Measurements from ENCODE around the gene AP3D1. TPM values are rescaled to one million over a fixed set of nuclear protein-coding genes. Genes with fewer than 3 reads are reported as not detected.

AP3D1 gene
- total RNA-seq, 1 donor from 2014 or later, result 63.4 TPM

DNA sequence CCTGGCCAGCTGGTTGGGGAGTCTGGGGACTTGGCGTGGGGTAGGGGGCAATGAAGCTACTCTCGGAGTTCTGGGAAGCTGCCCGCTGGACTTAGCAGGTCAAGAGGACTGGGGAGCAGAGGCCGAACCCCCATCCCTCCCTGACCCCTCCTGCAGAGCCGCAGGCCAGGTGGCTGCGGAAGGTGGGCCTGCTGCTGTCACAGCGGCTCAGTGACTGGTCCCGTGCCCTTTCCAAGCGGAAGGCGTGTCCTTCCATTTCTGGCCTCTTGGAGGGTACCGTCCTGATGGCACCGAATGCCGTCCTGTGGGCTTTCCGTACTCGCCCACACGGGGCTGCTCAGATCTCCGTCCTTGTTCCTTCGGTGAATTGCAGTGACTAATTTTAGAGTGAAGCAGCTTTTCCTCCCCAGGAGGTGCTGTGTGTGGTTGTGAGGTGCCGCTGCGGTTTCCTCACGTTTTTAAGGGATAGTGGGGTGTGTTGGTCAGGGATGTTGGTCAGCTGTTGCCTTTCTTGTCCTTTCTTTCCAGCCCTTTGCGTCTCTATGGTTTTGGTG lies 33.1 kb upstream of the AP3D1 start:
- no peak for DNase-seq (ENCODE audit: low spot score)
- ATAC-seq, result no peak

DNA sequence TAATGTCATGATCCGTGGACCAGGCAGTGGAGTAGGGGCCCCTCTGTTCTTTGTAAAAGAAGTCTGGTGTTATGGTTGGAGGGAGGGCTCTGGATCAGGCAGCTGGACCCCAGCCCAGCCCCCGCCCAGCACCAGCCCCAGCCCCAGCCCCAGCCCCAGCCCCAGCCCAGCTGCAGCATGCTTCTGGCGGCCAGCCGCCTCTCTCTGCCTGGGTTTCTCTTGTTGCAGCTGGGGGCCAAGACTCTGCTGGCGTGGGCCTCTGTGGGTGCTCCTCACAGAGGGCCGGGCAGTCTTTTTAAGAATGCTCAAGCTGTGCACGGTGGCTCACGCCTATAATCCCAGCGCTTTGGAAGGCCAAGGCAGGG lies 30.2 kb upstream of the AP3D1 start:
- no peak for ATAC-seq
- DNase-seq (ENCODE audit: low spot score), result no peak

DNA sequence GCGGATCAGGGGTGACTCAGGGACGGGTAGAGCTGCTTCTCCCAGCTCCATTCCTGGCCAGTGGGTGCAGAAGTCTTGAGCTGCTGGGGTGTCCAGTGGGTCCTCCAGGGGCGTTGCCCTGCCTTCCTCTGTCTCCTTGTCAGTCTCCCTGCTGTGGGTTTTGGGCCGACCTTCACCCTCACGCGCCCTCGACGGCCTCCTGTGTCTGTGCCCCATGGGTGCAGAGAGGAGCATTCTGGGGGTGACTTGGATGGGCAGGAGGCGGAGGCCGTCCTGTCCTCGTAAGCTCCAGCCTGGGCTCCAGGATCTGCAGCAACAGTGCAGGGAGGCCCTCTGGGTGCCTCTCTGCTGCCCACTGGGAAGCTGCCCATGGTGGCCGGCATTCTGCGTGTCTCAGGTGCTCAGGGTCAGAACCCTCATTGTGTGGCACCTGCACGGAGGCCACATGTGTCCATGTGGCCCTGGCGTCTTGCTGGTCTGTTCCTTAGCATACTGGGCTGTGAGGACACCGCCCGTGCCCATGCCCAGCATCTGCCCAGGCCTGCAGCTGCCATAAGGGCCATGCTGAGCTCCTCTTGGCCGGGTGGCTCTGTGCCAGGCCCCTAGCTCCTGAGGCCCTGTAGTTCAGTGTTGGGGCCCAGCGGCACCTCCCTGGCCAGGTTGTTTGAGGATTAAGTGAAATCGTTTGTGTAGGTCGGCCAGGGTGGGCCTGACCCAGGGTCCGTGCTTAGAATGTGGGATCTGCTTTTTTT lies 29.7 kb upstream of the AP3D1 start:
- ATAC-seq, result no peak
- DNase-seq (ENCODE audit: low spot score), result no peak

DNA sequence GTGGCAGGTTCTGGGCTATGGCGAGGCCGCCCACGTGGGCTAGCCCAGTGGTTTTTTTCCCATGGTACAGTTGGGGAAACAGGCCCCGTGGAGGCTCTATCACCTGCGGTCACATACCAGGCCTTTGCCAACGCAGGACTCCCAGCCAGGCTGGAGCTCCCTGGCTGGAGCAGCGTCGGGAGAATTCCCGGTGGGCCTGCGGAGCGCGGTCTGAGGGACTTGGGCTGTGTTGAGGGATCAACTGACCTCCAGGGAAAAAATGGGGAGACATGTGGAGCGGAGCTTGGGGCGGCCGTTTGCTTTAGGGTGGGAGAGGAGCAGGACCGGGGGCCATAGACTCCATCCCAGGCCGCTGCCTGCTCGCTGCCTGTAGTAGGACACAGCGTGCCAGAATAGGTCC lies 28.7 kb upstream of the AP3D1 start:
- no peak for DNase-seq (ENCODE audit: low spot score)
- no peak for ATAC-seq

DNA sequence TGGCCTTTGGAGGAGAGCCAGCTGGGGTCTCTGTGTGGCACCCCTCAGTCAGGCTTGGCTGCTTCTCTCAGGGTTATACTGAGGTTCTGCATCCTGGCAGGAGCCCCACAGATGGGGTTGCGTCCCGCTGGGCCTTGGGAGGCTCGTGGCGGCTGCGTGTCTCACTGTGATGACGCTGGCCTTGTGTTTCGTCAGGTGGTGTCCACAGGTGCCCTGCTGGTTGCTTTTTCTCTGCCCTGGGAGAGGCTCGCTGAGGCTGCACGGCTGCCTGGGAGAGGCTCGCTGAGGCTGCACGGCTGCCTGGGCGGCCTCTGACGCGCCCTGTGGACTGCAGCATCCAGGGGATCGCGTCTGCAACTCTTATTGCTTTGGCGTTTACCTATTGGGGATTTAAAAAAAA lies 27.7 kb upstream of the AP3D1 start:
- ATAC-seq, result no peak
- DNase-seq (ENCODE audit: low spot score), result no peak

DNA sequence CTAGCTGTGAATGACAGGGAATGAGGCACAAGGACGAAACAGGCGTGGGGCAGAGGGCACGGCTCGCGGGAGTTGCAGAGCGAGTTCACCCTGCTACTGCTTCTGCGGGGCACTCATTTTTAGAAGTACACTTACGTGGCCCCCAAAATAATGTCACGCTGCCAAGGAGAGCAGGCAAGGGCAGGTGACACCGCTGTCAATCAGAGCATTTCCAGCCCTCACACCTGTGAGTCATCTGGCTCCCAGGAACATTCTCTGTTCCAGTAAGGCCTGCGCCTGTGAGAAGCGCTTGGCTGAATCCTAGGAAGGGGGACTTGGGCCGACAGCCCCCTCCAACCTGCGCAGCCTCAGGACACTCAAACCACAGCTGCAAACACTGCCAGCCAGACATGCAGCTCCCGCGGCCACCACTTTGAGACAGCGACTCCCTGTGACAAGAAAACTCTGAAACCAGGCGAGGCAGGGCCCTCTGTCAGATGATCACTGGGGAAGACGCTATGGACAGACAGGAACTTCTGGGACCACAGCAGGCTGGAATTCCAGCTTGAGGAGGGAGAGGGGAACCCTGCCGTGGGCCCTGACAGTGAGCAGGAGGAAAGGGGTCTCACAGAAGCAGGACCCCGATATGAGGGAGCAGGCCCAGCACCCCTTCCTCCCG lies 25.1 kb upstream of the AP3D1 start:
- ATAC-seq (no peak), DNase-seq (ENCODE audit: low spot score) (no peak)

DNA sequence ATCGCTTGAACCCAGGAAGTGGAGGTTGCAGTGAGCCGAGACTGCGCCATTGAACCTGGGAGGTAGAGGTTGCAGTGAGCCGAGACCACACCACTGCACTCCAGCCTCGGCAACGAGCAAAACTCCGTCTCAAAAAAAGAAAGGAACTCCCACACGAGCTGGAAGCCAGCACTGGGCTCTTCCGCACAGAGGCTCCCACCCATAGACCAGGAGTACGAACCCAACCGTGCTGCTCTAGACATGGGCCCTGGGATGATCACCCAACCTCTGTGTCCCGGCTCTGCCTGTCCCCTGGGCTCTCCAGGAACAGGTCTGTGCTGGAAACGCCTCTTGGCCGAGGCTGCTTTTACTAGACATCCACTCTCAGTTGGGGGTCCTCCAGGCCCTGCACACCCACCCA lies 24.4 kb upstream of the AP3D1 start:
- ATAC-seq, result no peak

DNA sequence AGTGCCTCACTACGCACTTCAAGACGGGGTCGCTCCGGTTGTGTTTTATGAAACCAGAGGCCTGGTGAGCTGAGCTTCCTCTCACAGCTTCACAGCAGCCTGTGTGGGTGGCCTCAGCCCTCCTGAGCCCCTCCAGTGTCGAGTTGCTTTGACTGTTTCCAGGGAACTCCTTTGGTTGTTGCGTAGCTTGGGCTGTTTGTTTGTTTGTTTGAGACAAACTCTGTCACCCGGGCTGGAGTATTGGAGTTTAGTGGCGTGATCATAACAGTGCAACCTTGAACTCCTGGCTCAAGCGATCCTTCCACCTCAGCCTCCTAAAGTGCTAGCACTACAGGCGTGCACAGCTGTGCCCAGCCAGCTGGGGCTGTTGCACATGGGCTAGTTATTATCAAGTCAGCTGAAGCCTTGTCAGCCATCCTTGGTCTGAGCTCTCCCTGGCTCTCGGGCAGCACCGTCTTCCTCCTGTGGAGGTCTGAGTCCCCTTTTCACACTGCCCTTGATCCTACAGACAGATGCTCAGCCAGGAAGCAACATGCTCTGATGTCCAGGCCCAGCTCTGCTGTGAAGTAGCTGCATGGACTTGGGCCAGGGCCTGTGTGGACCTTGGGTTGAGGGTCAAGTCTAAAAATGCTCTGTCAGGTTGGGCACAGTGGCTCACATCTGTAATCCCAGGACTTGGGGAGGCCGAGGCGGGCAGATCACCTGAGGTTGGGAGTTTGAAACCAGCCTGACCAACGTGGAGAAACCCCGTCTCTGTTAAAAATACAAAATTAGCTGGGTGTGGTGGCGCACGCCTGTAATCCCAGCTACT lies 22.6 kb upstream of the AP3D1 start:
- DNase-seq (ENCODE audit: low spot score), result peak; percentile 75
- peak; percentile 81 for ATAC-seq

More for the DNA sequence above, 24.4 kb upstream of the AP3D1 start:
- DNase-seq (ENCODE audit: low spot score), result no peak

DNA sequence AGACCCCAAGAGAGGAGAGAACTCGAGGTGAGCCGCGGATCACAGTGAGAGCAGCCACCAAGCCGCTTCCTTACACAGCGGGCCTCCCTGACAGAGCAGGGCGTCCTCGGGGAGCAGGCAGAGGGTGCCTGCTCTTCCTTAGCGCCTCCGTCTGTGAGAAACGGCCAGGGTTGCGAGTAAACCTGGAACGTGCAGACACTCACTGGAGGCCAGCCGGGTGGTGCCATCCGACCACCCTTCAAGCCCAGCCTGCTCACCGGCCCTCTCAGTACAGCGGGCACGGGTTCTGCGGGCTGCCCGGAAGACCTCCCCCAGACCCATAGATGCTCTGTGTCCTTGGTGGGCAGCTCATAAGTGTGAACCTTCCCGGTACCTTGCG lies 22.0 kb upstream of the AP3D1 start:
- ATAC-seq (no peak), DNase-seq (ENCODE audit: low spot score) (no peak)

DNA sequence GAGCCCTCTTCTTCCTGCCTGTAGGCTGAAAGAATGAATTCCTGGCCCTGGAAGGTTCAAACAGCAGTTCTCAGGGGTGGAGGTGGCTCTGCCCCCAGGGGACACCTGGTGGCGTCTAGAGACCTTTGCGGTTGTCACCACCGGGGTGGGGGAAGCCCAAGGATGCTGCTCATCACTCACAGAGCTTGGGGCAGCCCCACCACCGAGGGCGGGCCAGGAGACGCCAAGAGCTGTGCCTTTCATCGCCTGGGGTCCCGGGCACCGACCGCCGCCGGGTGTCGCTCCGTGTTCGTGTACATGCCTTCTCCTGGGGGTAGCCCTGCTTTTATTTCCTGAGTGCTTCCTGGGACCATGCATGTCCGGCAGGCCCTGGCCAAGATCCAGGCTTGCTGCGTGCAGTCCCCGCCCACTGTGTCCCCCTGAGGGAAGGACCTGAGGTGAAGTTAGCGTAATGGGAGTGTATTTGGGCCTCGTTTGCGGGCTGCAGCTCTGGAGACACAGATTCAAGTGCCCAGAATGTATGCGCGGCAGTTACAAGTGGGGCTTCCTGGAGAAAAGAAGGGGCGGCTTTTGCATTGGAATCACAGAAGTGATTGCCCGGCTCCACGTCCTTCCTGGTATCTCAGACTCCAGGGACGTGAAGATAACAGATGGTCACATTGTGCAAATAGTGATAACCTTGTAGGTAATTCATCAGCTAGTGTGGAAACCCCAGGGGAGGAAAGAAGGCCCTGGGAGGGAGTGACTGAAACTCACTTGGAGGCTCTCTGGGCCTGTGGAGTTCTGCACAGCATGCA lies 20.2 kb upstream of the AP3D1 start:
- DNase-seq (ENCODE audit: low spot score), result no peak
- ATAC-seq, result no peak

DNA sequence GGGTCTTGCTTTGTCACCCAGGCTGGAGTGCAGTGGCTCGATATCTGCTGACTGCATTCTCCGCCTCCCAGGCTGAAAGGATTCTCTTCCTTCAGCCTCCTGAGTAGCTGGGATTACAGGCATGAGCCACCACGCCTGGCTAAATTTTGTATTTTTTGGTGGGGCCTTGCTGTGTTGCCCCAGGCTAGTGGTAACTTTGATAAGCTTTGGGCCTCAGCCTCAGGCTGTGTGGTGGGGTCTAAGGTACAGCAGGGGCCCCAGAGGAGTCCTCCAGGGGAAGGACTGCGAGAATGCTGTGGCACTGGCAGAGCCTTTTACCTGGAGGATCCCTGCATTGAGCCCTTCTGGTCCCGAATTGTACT lies 19.6 kb upstream of the AP3D1 start:
- DNase-seq (ENCODE audit: low spot score), result no peak

DNA sequence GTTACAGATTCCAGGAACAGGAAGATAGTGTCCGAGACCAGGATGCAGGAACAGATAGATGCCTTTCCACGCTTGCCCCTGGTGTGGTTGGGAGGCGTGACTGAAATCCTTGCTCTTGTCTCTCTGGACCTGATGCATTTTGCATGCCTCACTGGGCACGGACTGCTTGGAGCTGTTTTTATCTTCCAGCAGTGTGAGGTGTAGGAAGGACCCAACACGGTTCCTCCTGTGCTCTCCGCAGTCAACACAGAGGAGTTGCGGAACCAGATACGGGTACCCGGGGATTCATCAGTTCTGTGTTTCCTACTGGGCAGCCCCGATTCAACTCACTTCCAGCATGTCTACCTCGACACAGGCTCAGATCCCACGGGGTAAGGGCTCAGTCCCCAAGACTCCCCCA lies 18.9 kb upstream of the AP3D1 start:
- ATAC-seq, result no peak
- no peak for DNase-seq (ENCODE audit: low spot score)

More for the DNA sequence above, 19.6 kb upstream of the AP3D1 start:
- ATAC-seq, result no peak

DNA sequence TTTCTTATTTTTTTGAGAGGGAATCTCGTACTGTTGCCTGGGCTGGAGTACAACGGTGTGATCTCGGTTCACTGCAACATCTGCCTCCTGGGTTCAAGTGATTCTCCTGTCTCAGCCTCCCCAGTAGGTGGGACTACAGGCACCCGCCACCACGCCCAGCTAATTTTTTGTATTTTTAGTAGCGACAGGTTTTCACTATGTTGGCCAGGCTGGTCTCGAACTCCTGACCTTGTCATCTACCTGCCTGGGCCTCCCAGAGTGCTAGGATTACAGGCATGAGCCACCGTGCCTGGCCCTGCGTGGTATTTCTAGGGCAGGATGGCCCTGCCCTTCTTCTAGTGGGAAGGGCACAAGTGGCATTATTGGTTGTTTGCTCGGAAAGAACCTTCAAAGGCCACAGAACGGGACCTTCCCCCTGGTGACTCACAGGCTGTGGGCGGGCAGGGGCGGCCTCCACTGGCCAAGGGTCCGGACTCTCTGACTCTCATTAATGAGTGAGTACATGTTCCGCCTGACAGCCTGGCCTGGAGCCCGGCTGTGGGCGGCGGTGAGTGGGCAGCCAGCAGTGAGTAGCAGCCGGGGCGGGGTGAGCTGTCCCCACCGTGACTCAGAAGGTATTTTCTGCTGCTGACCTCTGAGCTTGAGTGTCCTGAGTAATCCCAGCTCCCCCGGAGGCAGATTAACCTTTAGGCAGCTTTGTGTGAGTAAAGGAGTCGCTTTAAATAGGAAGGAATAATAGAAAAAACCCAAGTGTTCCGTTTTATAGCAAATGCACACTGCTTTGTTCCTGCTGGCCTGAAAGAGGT lies 17.5 kb upstream of the AP3D1 start:
- peak; percentile 70 for ATAC-seq

DNA sequence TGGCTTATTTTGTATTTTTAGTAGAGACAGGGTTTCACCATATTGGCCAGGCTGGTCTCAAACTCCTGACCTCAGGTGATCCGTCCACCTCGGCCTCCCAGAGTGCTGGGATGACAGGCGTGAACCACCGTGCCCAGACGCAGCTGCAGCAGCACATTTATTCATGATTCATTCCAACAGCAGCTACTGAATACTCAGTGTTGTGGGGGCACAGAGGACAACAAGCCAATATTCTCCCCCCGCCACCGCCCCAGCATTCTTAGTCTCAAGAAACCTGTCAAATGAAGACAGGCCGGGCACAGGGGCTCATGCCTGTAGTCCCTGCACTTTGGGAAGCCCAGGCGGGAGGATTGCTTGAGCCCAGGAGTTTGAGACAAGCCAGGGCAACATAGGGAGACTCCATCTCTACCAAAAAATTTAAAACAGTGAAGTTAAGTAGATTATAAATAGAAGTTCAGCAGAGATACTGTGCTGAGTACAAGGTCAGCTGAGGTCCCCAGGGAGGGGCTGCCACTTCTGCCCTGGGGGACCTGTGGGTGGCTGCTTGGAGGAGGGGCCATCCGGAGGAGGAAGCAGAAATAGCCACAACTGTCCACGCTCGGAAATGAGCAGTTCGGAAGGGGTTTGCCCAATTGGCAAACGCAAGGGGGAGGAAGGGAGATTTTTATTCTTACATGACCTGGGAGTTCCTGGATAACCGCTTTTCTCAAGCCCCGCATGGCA lies 16.7 kb upstream of the AP3D1 start:
- ATAC-seq, result no peak
- no peak for DNase-seq (ENCODE audit: low spot score)

More for the DNA sequence above, 17.5 kb upstream of the AP3D1 start:
- peak; percentile 99 for DNase-seq (ENCODE audit: low spot score)

DNA sequence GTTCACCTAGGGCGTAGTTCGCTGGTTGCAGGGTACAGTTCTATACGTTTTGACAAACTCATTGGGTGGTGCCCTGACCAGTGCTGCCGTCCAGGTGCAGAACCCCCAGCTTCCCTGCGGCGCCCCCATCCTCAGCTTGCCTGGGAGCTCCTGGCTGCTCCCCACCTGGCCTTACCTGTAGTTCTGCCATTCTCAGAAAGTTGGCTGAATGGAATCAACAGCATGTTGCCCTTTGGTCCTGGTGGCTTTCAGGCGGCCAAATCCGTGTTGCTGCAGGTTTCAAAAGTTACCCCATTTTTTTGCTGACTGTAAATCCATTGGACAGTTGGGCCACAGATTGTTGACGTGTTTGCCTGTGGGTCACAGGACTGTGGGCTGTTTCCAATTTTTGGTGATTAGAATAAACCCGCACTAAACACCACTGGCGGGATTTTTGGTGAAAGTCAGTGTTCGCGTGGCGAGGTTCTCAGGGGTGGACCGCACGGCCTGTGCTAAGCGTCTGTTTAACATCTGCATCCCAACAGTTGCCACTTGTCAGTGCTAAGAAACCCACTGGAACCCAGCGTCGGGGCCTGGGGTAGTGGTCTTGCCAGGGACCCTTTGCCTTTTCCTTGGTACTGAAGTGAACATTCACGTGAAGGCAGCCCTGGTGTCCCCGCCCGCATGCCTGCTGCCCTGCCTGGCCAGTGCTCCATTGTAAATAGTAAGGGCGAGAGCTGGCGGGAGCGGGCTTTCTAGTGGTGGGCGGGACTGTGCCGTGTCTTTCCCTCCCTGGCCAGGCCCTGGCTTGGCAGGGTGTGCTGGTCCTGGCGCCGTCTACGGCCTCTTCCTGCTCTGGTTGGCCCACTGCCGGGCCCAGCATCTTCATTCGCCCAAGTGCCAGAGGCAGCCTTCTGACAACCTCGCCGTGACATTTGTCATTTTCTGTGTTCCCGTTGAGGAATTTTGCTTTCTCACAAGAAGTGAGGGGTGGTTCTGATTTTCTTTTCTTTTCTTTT lies 15.7 kb upstream of the AP3D1 start:
- peak; percentile 61 for ATAC-seq

DNA sequence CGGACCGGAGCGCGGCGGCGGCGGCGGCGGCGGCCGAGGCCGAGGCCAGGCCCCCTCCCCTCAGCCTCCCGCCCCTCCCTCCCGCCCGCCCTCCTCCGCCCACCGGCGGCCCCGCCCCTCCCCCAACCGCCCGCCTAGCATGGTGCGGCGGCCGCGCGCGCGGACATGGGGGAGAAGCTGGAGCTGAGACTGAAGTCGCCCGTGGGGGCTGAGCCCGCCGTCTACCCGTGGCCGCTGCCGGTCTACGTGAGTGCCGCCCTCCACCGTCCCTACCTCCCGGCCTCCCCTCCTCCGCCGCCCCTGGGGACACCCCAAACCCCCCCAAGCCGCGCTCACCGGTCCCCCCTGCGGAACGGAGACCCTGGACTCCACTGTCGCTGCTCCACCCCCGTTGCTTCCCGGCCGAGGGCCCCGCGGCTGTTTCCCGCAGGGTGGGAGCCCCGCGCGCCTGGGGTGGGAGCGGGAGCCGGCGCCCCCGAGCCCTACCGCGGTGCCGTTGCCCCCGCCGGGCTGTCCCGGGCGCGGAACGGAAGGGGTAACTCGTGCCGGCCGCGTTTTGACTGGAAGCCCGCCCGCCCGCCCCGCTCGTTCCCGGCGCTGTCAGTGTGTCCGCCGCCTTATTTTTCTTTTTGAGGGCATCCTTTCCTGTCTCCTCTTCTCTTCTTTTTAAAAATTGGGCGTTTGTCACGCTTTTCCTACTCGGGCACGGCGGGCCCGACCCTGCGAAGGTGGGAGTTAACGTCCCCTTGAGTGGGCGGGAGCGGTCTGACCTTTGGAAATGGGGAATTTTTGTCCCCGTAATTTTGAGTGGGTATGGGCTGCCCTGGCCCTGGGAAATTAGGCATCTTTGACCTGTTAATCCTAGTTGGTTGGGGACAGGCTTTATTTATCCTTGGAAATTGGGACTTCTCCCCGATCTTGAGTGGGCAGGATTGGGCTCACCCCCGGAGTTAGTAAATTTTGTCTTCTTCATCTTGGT lies 12.9 kb upstream of the AP3D1 start:
- peak; percentile 28 for ATAC-seq
- DNase-seq (ENCODE audit: low spot score), result no peak

More for the DNA sequence above, 15.7 kb upstream of the AP3D1 start:
- peak; percentile 96 for DNase-seq (ENCODE audit: low spot score)

DNA sequence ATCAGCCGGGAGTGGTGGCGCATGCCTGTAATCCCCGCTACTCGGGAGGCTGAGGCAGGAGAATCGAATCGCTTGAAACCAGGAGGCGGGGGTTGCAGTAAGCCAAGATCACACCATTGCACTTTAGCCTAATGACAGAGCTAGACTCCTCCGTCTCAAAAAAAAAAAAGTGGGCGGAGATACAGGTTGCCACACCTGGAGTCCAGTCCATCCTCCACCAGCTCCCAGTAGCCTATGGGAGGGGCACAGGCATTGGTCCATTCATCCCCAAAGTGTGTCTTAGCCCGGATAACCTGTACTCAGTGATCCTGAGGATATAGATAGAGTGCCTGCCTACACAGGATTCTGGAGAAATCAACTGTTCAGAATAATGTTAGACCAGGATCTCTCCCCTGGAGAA lies 9.0 kb upstream of the AP3D1 start:
- ATAC-seq (no peak), DNase-seq (ENCODE audit: low spot score) (no peak)

Measured in left lobe of liver (tissue), 2 donors.